GM18517 (cell line): ENCODE measurements around the gene CHMP3.
"Not testable (repeated sequence)": the region's sequence is repeated elsewhere in the genome, so short reads cannot be mapped to it uniquely, and the experiment has no call there.

Experiments used
- ATAC-seq: cut with Tn5 transposase; IDR thresholded peaks from one replicate; pipeline ENCODE4 v1.9.1; 2021; ENCODE audit warnings: mild to moderate bottlenecking, moderate library complexity; ENCODE audit not compliant: unreplicated experiment

The CHMP3 gene

DNA sequence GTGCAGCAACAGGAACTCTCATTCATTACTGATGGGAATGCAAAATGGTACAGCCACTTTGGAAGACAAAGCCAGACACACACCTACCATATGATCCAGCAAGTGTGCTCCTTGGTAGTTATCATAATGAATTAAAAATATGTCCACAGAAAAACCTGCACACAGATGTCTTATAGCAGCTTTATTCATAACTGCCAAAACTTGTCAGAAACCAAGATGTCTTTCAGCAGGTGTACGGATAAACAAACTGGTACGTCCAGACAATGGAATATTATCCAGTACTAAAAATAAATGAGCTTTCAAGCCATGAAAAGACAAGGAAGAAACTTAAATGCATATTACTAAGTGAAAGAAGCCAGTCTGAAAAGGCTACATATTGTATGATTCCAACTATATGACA is 50.4 kb downstream of the CHMP3 start:
- no peak for ATAC-seq

DNA sequence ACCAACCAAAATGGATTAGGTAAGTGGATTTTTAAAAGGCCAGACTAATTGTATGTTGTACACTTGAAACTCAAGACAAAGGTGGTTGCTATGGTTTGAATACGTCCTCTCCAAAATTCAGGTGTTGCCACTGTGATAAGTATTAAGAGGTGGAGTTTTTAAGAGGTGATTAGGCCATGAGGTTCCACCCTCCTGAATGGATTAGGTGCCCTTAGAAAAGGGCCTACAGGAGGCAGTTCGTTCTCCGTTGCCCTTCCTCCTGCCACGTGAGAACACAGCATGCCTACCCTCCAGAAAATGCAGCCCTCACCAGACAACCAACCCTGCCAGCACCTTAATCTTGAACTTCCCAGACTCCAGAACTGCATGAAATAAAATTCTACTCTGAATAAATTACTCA is 51.2 kb downstream of the CHMP3 start:
- ATAC-seq = no peak

DNA sequence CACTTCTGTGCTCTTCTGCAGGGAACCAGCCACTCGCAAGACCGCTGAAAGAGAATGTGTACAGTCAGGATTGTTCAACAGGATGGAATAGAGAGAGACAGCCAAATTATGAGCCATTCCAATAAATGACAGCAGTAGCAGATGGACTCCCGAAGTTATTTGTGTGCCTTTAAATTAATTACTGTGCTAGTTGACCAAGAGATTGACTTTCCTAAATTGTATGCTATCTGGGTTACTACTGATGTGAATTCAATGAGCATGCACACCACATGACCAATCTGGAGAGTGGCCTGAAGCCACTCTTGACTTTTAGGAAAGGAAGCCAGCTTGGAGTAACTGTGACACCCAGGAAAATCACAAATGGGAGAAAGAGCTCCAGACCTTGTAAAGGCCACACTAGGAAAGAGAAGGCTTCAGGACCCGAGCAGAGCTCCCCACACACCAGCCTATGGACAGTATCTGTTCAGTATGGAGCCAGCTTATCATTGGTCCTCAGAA is 52.8 kb downstream of the CHMP3 start:
- no peak for ATAC-seq

DNA sequence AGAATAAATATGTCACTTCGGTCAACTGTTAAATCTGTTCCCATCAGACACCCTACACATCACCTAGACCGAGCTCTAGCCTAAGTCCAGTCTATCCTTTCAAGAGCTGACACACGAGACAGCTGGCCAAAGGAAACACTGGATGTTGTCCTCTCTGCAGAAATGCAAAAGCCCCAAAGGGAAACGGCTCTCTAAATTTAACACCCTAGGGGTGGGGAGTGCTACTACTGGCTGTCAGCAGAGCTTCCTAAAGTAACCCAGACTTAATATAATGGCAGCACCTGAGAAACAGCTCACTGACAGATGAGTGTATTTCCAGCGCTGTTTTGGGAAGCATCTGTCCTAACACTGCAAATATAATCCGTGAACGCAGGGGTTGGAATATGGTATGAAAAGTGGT is 55.6 kb downstream of the CHMP3 start:
- ATAC-seq = no peak

DNA sequence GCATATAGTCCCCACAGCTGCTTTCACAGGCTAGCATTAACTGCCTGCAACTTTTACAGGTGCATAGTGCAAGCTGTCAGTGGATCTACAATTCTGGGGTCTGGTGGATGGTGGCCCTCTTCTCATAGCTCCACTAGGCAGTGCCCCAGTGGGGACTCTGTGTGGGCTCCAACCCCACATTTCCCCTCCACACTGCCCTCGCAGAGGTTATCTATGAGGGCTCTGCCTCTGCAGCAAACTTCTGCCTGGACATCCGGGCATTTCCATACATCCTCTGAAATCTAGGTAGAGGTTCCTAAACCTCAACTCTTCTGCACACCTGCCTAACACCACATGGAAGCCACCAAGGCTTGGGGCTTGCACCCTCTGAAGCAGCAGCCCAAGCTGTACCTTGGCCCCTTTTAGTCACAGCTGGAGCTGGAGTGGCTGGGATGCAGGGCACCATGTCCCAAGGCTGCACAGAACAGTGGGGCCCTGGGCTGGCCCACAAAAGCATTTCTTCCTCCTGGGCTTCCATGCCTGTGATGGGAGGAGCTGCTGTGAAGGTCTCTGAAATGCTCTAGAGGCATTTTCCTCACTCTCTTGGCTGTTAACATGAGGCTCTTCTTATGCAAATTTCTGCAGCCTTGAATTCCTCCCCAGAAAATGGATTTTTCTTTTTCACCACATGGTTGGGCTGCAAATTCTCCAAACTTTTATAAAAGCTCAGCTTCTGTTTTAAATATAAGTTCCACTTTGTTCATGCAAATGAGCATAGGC is 62.7 kb downstream of the CHMP3 start:
- no peak for ATAC-seq

DNA sequence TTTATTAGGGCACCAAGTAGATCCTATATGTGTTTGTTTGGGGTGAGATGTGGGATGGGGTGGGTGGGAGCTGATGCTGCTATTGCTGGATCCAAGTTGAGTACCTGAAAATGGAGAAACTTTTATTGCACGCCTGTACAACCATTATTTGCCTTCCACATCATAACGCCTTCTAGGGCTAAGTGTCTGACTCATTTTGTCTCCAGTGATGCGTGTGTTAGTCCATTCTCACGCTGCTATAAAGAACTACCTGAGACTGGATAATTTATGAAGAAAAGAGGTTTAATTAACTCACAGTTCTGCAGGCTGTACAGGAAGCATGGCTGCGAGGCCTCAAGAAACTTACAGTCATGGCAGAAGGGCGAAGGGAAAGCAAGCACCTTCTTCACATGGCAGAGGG is 63.9 kb downstream of the CHMP3 start:
- ATAC-seq = no peak

DNA sequence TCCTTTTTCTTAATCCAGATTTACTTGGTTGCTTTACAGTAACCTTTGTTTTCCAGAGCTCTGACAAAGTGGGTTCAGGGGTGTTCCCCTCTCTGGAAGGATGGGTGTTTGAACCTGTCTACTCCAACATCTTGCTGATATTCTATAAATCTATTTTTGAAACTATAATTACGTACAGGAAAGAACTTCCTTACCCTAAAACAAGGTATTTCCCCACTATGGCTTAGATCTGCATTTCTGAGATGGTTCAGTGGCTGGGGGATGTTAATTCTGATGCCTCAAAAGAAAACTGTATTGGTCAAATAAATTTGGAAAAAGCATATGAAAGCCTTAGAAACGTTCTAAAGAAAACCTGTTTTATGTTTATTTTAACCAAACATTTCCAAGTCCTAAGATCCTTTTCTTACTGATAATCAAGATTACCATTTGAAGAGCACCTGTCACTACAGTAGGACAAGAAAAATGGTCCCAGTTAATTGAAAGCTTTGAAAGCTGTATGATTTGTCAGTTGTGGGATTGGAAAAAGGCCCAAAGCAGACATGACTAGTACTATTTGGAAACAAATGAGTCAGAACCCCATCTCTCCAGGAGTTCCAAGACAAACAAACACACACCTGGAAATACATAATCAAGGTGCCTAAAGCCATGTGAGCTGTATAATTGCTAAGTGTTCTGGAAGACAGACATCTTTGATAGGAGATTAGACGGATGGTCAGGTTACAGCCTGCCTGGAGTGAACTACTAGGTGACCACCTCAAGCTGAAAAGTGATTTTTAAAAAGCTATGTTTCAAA is 64.6 kb downstream of the CHMP3 start:
- no peak for ATAC-seq

DNA sequence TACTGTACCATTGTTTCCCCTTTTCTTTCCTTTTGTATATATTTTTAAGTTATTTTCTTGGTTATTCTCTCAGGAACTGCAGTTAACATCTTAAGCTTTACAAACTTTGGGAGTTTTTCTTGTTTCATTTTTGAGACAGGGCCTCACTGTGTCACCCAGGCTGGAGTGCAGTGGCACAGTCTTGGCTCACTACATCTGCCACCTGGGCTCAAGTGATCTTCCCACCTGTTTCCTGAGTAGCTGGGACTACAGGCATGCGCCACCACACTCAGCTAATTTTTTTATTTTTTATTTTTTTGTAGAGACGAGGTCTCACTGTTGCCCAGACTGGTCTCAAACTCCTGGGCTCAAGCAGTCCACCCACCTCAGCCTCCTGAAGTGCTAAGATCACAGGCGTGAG is 66.9 kb downstream of the CHMP3 start:
- ATAC-seq = not testable (repeated sequence)

DNA sequence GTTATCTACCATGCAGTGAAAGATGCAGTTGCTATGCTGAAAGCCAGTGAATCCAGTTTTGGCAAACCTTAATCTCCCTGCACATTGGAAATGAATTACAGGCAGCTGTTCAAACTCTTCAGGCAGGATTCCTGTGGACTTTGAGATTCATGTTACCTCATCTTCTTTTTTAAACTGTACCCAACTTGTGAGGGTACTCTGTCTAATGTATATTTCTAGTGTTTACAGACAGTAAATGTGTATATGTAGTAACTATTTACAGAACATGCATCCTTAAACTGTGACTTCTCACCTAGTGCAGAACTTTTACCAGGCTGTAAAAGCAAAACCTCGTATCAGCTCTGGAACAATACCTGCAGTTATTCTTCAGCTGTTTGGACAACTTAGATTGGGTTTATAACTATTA is 71.2 kb downstream of the CHMP3 start:
- ATAC-seq = no peak

DNA sequence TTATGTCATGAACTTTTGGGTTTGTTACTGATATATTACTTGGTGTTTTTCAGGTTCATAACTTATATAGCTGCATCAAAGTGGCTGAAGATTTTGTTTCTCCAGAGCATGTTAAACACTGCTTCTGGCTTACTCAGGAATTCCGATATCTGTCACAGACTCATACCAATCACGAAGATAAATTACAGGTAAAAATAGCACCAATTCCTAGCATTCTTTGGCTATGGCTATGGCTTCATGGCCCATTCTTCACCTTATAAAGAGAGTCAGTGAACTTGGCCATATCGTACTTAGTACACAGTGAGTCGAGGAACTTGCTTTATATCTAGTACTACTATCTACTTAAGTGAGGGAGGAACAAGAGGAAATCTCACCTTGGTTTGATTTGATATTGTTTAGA is 72.2 kb downstream of the CHMP3 start:
- no peak for ATAC-seq

DNA sequence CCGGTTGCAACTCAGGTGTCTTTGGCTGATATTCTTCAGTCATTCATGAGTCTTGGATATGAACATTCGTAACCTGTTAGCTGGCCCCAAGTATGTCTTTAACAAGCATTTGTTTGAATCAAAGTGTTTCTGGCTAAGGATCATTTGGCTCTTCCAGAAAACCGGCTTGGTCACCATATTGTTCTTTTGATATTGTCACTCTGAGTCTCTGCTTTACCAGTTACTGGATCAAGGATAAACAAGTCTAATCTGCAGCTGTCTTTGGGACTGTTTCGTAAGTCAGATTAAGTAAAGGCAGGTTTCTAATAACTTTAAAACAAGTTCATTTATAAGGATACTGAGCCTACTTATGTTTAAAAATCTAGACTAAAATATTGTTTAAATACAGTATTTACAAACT is 73.0 kb downstream of the CHMP3 start:
- no peak for ATAC-seq

DNA sequence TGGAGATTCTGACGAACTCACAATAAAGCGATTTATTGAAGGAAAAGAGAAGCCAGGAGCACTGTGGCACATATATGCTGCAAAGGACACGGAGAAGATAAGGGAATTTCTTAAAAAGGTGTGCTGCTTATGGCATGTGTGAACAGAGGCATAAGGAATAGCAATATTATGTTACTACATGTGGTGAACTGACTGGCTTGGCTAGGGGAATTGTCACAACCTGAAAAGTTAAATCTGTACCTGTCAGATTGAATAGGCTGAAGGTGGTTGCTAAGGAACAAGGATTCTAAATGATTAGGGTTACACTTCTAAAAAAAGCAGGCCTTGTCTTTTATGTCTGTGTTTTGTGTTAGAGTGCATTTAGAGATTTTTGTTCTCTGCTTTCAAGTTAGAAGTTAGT is 73.7 kb downstream of the CHMP3 start:
- no peak for ATAC-seq

DNA sequence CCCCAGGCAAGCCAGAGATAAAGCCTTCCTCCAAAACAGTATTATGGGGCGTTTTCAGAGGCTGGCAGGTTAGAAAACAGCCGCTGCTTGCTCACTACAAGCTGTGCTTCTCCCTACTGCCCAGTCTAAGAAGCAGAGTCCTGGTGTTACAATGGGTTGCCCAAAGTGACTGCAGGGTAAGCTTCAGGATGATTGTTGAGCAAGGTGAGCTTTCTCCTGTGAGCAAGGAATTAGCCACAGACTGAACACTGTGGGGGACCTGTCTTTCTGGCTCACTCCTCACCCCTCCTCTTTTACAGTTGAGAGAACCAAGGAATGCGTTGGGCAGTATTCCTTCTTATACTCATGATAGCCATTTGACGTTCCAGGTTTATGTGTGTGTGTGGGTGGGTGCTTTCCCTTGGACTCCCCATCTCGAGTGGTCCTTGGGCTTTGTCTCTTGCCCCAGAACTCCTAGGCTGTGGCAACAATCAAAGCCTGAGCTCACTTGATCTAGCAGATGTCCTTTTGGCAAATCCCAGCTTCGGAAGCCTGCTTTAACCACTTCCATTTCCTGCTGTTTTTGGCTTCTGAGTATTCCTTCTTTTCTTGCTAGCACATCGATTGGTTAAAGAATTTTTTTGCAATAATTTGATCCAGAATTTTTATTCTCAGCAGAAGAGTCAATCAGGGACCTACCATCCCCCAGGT is 74.5 kb downstream of the CHMP3 start:
- ATAC-seq = no peak

DNA sequence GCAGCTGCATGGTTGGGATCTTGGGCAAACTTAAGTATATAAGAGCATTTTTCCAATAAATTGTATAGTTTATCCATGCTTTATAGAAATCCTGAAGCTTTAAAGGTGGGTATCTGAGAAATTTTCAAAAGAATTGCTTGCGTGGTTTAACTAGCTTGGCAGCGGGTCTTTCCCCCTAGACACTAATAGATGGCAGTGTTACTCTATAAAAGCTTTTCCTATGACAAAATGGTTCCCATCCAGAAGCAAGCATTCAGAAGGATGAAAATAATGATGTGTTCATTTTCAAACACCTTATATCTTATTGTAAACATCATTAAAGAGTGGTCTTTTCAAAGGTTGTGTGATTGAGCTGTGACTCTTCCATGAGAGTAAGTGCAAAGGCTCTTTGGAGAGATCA is 76.2 kb downstream of the CHMP3 start:
- ATAC-seq = no peak

DNA sequence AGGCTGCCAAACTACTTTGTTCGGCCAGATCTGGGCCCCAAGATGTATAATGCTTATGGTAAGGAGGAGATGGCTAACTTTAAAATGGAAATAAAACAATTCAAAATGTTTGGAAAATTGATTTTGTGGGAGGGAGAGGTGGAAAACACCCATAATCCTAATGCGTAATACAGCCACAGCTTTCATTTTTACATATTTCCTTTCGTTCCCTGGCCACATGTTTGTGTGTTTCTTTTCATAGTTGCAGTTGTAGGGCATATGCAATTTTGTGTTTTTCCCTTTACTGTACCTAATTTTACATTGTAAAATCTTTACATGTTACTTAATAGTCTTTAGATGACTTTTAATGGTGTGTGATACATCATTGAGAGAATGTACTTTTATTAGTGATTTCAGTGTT is 77.4 kb downstream of the CHMP3 start:
- no peak for ATAC-seq

DNA sequence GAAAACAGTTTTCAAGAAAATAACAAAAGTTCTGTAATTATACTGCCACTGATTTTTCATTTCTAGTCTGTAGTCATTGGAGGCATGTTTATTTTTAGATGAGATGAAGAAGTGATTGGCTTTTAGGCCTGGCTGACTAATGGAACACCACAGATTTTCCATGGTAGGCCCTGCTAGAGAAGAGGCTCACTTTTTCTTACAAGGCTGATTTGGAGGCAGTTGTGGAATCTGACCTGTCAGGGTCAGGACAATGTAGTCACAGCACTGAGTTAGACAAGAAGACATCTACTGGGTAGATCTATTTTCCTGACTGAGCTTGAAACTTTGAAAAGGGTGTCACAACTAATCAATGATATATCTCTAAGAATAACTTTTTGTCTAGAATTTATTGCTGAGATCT is 78.1 kb downstream of the CHMP3 start:
- no peak for ATAC-seq

DNA sequence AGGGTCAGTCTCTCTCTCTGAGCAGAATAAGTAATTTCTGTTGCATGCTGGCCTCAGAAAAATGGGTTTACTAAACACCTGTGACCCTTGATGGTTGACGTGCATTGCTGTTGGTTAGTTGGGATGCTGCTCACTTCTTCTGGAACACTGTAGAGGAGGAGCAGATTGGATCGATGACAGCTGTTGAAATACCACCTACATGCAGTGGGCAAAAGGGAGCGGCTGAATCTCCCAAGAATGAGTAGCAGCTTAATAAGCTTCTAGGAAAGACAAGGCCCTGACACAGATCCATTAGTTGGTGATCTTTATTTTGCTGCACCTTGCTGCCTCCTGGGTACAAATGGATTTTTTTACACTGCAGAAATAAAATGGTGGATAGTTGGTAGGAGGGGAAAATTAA is 78.9 kb downstream of the CHMP3 start:
- no peak for ATAC-seq

DNA sequence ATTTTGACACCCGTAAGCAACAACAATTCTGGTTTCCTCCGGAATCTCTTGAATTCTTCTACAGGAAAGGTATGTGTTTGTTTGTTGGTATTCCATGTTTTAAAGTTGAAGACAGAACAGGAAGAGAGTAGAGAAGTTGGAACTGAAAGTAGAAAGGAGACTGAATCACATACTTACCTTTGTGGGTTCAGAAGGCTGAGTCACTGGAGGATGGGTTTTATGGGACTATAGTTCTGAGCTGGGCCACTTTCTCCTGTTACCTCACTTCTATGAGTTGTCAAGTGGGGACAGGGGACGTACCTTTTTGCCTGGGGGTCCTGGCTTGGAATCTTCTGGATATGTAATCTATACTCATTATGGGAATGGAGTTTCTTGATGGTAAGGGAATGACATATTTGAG is 81.2 kb downstream of the CHMP3 start:
- no peak for ATAC-seq

DNA sequence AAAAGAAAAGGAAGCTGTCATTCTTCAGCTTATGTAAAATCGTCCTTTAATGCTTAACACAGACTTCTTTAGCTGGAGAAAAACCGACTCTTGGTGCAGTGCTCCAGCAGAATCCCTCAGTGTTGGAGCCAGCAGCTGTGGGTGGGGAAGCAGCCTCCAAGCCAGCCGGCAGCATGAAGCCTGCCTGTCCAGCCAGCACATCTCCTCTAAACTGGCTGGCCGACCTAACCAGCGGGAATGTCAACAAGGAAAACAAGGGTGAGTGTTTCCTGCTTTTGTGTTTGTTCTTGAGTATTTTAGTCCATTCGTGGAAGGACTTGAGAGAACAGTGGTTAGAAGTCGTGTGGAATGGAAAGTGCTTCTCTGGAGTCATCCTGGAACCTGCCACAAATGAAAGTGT is 83.1 kb downstream of the CHMP3 start:
- no peak for ATAC-seq

DNA sequence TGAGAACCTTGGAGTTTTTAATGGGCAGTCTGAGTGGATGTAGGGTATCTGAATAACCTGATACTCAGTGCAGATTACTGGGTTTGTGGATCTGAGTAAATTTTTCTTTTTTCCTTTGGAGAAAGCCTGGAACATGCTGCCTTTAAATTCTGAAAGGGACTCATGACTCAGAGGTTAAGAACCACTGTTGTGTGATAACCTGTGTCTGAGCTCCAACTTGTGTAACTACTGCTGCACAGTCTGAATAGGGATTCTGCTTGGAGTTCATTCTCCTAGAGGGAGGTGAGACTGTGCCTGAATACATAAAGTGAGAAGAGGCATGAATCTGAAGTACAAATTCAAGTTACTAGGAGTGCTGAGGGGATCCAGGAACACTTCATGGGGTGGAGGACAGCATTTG is 85.9 kb downstream of the CHMP3 start:
- no peak for ATAC-seq

DNA sequence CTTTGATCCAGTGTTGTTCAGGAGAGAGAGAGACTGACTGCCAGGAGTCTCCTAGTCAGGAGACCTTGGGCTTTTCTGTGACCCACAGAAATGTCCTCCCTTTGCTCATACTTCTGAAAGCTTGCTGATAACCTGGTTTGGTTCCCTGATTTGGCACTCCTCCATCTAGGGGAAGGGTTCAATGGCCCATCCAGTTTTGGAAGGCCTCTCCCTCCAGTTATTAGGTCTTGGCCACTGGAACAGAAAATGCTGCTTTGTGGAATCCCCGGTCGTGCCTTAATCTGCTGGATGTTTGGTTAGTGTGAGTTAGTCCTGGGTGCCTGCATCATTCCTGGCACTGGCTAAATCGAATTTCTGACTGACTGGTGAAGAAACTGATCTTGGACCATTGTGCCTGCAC is 86.3 kb downstream of the CHMP3 start:
- no peak for ATAC-seq

DNA sequence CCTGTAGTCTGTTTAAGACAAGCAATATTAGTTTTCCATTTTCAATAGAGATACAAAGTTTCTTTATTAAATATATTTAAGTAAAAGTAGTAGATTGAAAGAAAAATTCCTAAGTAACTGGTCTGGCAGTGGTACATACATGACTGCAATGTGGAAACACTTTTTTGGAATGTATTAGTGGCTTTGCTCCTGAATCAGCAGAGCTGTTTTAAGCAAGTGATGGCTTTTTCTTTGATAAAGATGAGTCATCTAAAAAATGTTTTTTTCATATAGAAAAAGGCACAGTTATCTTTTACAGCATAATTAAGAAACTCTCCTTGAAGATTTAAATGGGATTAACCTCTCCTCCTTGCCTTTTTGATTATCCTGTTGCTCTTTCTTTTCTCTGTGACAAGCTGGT is 87.2 kb downstream of the CHMP3 start:
- no peak for ATAC-seq
